ENCODE measurements around the gene EREG.

DNA sequence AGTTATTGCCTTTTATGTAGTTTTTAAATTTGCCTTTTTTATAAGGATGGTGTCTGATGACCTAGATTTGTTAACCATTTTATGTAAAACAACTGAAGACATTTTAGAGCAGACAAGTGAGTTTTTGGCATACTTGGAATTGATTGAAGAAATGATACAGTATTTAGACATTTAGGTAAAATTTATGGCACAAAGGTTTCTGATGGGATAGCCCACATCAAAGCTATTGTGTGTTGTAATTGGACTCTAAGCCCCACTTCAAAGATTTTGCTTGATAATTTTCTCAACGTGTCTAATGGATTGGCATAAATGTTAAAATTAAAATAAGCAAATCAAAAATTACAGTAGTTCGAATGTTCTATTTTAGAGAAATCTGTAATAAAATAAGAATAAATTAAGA is 39.1 kb upstream of the EREG start:
- TF ChIP-seq EZH2phosphoT487 (IDR thresholded peaks at IDR 0.05; ENCODE audit: borderline replicate concordance, low read depth, low read length): no peak
- no peak for TF ChIP-seq CTCF (conservative IDR thresholded peaks at IDR 0.05; ENCODE audit: low read length)
